ENCODE measurements around the gene SLC35D2.

DNA sequence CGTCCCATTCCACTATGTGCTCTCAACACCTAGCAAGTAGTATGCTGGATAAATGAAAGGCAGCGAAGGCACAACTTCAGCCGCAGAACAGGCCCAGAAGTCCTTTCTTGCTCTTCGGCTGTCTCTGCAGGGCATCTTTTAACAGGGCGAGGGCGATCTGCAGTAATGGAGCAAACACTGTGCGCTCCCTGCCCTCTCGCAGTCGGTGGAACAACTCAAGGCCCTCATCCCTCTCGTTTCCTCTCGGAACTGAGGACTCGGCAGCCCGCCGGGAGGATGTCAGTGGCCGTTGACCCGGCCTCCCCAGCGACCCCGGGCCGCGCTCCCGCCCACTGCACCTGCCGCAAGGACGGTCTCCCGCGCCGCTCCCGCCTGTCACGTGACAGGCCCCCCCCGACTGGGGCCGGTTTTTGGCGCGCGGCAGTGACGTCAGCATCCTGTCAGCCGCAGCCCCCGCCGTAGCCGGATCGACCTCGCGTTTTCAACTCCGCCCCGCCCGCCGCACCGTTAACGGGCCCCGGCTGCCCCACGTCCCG lies 33.6 kb upstream of the SLC35D2 start:
- TF ChIP-seq EZH2 (IDR thresholded peaks at IDR 0.05; ENCODE audit: borderline replicate concordance, low read depth, low read length, severe bottlenecking): no peak
- TF ChIP-seq, protein P1, sequence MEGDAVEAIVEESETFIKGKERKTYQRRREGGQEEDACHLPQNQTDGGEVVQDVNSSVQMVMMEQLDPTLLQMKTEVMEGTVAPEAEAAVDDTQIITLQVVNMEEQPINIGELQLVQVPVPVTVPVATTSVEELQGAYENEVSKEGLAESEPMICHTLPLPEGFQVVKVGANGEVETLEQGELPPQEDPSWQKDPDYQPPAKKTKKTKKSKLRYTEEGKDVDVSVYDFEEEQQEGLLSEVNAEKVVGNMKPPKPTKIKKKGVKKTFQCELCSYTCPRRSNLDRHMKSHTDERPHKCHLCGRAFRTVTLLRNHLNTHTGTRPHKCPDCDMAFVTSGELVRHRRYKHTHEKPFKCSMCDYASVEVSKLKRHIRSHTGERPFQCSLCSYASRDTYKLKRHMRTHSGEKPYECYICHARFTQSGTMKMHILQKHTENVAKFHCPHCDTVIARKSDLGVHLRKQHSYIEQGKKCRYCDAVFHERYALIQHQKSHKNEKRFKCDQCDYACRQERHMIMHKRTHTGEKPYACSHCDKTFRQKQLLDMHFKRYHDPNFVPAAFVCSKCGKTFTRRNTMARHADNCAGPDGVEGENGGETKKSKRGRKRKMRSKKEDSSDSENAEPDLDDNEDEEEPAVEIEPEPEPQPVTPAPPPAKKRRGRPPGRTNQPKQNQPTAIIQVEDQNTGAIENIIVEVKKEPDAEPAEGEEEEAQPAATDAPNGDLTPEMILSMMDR (IDR thresholded peaks at IDR 0.05; ENCODE audit: borderline replicate concordance, extremely low read depth, low read length, poor library complexity, severe bottlenecking): peak; percentile 5

Data from DND-41 (cell line).